ENCODE data around the gene GOT2. TPM values are rescaled to one million over a fixed set of nuclear protein-coding genes. Genes with fewer than 3 reads are reported as not detected.

Gene GOT2
- total and polyA plus RNA-seq, 2 of the 8 experiments (the other 6 are each of a cell fraction or from before 2014, with no cell fraction given), result 62.9 to 223 TPM

DNA sequence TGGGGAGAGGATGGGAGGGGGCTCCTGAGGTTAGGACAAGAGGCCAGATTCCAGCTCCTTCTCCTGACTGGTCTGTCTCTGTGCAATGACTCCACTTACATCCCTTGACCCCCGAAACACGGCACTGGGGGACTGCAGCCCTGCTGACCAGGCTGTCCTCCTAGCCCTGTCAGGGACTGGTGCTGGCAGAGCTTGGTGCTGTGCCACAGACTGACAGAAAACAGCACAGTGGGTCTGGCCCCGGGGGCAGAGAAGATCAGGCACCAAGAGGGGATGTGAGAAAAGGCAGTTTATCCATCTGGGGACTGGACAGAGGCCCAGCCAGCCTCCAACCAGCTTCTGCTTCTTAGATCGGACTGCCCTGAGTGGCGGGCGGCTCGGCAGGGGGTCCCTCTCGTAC is 68.9 kb downstream of the GOT2 start (continued):
- TF ChIP-seq, protein P1, sequence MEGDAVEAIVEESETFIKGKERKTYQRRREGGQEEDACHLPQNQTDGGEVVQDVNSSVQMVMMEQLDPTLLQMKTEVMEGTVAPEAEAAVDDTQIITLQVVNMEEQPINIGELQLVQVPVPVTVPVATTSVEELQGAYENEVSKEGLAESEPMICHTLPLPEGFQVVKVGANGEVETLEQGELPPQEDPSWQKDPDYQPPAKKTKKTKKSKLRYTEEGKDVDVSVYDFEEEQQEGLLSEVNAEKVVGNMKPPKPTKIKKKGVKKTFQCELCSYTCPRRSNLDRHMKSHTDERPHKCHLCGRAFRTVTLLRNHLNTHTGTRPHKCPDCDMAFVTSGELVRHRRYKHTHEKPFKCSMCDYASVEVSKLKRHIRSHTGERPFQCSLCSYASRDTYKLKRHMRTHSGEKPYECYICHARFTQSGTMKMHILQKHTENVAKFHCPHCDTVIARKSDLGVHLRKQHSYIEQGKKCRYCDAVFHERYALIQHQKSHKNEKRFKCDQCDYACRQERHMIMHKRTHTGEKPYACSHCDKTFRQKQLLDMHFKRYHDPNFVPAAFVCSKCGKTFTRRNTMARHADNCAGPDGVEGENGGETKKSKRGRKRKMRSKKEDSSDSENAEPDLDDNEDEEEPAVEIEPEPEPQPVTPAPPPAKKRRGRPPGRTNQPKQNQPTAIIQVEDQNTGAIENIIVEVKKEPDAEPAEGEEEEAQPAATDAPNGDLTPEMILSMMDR (IDR thresholded peaks at IDR 0.05; ENCODE audit: control extremely low read depth in 1 of 3, insufficient read depth in 1 of 3, low read depth in 1 of 3, low read length in 3 of 3), result no peak
- TF ChIP-seq, protein P2, sequence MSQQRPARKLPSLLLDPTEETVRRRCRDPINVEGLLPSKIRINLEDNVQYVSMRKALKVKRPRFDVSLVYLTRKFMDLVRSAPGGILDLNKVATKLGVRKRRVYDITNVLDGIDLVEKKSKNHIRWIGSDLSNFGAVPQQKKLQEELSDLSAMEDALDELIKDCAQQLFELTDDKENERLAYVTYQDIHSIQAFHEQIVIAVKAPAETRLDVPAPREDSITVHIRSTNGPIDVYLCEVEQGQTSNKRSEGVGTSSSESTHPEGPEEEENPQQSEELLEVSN (IDR thresholded peaks at IDR 0.05), result no peak
- TF ChIP-seq ASH2L (IDR thresholded peaks at IDR 0.05; ENCODE audit: low read length) (no peak), SIN3A (conservative IDR thresholded peaks at IDR 0.05 in 1 of 2, IDR thresholded peaks at IDR 0.05 in 1 of 2; ENCODE audit: low read depth in 1 of 2, low read length in 2 of 2) (no peak)
- TF ChIP-seq, protein P3, sequence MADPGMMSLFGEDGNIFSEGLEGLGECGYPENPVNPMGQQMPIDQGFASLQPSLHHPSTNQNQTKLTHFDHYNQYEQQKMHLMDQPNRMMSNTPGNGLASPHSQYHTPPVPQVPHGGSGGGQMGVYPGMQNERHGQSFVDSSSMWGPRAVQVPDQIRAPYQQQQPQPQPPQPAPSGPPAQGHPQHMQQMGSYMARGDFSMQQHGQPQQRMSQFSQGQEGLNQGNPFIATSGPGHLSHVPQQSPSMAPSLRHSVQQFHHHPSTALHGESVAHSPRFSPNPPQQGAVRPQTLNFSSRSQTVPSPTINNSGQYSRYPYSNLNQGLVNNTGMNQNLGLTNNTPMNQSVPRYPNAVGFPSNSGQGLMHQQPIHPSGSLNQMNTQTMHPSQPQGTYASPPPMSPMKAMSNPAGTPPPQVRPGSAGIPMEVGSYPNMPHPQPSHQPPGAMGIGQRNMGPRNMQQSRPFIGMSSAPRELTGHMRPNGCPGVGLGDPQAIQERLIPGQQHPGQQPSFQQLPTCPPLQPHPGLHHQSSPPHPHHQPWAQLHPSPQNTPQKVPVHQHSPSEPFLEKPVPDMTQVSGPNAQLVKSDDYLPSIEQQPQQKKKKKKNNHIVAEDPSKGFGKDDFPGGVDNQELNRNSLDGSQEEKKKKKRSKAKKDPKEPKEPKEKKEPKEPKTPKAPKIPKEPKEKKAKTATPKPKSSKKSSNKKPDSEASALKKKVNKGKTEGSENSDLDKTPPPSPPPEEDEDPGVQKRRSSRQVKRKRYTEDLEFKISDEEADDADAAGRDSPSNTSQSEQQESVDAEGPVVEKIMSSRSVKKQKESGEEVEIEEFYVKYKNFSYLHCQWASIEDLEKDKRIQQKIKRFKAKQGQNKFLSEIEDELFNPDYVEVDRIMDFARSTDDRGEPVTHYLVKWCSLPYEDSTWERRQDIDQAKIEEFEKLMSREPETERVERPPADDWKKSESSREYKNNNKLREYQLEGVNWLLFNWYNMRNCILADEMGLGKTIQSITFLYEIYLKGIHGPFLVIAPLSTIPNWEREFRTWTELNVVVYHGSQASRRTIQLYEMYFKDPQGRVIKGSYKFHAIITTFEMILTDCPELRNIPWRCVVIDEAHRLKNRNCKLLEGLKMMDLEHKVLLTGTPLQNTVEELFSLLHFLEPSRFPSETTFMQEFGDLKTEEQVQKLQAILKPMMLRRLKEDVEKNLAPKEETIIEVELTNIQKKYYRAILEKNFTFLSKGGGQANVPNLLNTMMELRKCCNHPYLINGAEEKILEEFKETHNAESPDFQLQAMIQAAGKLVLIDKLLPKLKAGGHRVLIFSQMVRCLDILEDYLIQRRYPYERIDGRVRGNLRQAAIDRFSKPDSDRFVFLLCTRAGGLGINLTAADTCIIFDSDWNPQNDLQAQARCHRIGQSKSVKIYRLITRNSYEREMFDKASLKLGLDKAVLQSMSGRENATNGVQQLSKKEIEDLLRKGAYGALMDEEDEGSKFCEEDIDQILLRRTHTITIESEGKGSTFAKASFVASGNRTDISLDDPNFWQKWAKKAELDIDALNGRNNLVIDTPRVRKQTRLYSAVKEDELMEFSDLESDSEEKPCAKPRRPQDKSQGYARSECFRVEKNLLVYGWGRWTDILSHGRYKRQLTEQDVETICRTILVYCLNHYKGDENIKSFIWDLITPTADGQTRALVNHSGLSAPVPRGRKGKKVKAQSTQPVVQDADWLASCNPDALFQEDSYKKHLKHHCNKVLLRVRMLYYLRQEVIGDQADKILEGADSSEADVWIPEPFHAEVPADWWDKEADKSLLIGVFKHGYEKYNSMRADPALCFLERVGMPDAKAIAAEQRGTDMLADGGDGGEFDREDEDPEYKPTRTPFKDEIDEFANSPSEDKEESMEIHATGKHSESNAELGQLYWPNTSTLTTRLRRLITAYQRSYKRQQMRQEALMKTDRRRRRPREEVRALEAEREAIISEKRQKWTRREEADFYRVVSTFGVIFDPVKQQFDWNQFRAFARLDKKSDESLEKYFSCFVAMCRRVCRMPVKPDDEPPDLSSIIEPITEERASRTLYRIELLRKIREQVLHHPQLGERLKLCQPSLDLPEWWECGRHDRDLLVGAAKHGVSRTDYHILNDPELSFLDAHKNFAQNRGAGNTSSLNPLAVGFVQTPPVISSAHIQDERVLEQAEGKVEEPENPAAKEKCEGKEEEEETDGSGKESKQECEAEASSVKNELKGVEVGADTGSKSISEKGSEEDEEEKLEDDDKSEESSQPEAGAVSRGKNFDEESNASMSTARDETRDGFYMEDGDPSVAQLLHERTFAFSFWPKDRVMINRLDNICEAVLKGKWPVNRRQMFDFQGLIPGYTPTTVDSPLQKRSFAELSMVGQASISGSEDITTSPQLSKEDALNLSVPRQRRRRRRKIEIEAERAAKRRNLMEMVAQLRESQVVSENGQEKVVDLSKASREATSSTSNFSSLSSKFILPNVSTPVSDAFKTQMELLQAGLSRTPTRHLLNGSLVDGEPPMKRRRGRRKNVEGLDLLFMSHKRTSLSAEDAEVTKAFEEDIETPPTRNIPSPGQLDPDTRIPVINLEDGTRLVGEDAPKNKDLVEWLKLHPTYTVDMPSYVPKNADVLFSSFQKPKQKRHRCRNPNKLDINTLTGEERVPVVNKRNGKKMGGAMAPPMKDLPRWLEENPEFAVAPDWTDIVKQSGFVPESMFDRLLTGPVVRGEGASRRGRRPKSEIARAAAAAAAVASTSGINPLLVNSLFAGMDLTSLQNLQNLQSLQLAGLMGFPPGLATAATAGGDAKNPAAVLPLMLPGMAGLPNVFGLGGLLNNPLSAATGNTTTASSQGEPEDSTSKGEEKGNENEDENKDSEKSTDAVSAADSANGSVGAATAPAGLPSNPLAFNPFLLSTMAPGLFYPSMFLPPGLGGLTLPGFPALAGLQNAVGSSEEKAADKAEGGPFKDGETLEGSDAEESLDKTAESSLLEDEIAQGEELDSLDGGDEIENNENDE (IDR thresholded peaks at IDR 0.05; ENCODE audit: insufficient replicate concordance, low read length), result no peak
